A549 (cell line): Measurements from ENCODE around the gene SLC30A3. TPM values are rescaled to one million over a fixed set of nuclear protein-coding genes. Genes with fewer than 3 reads are reported as not detected.

Experiments
- ATAC-seq, 2 experiments: fragments of 200-7000 bp in 1 of 2; fragments of >200 bp in 1 of 2; cut with Nextera tagmentation in 1 of 2; cut with Tn5 transposase in 1 of 2; 3 replicates each; pipeline versions ENCODE4 v1.8.0 to v1.9.1; 2018 to 2020; ENCODE audit warnings: mild to moderate bottlenecking in 1 of 2, moderate library complexity in 1 of 2
- CTCF ChIA-PET: fragments of 300-600 bp; sonication (Branson Sonifier 250); formaldehyde crosslinking; extraction: SDS; loops from one replicate; lab custom pipeline; 2021; ENCODE audit warnings: antibody characterized with exemption, inconsistent platforms; lab: Yijun Ruan, JAX
- POLR2A ChIA-PET: fragments of 350-600 bp; formaldehyde crosslinking; extraction: SDS; loops from one replicate; lab custom pipeline; 2021; ENCODE audit warnings: antibody characterized with exemption, inconsistent platforms; lab: Yijun Ruan, JAX
- DNase-seq, 2 experiments: peaks; one replicate each; pipeline versions ENCODE4 v3.0.0 to v3.0.0-alpha.2; 2011 to 2016; ENCODE audit warnings: low read depth in 1 of 2, low spot score in 1 of 2
- FAIRE-seq: peaks from 2 replicates; lab custom pipeline; 2011; peaks lifted over from hg19 to GRCh38; lab: Jason Lieb, UNC
- H3K27ac ChIP-seq, 2 experiments: fragments of >200 bp; sonication (Bioruptor Twin); formaldehyde crosslinking; 3 replicates each; pipeline ENCODE4 v1.5.1; 2016 to 2017
- H3K4me1 ChIP-seq: fragments of >200 bp; sonication (Bioruptor Twin); formaldehyde crosslinking; 3 replicates; pipeline ENCODE4 v1.6.1; 2016
- H3K4me2 ChIP-seq: fragments of >200 bp; sonication (Bioruptor Twin); formaldehyde crosslinking; 3 replicates; pipeline ENCODE4 v1.6.1; 2016
- H3K4me3 ChIP-seq: fragments of >200 bp; sonication (Bioruptor Twin); formaldehyde crosslinking; 3 replicates; pipeline ENCODE4 v1.5.1; 2016
- H3K9me3 ChIP-seq: fragments of >200 bp; sonication (Bioruptor Twin); formaldehyde crosslinking; 3 replicates; pipeline ENCODE4 v1.6.1; 2016
- BHLHE40 ChIP-seq: IDR thresholded peaks from 2 replicates; pipeline ENCODE4 v1.6.1; 2012; ENCODE audit warnings: low read depth, low read length, inconsistent platforms
- CBX2 ChIP-seq: fragments of 200-600 bp; sonication (generic); IDR thresholded peaks from 2 replicates; pipeline ENCODE4 v1.6.1; 2016; ENCODE audit warnings: low read depth, mild to moderate bottlenecking, borderline replicate concordance
- CBX8 ChIP-seq: fragments of 200-600 bp; sonication (generic); IDR thresholded peaks from 2 replicates; pipeline ENCODE4 v1.6.1; 2016
- CEBPB ChIP-seq, 2 experiments: fragments of >200 bp in 1 of 2; sonication (Bioruptor Twin) in 1 of 2; formaldehyde crosslinking in 1 of 2; IDR thresholded peaks; 2 replicates each; pipeline ENCODE4 v1.6.1; 2012 to 2016
- CTCF ChIP-seq: fragments of >200 bp; sonication (Bioruptor Twin); formaldehyde crosslinking; IDR thresholded peaks from 3 replicates; pipeline ENCODE4 v1.5.1; 2016
- E2F6 ChIP-seq: IDR thresholded peaks from 2 replicates; pipeline ENCODE4 v1.6.1; 2012; ENCODE audit warnings: low read depth, borderline replicate concordance
- EHF ChIP-seq: fragments of 250-450 bp; sonication (Bioruptor Pico); IDR thresholded peaks from 2 replicates; pipeline ENCODE4 v1.5.0; 2020; ENCODE audit warnings: mild to moderate bottlenecking
- ELK1 ChIP-seq: fragments of 150-350 bp; IDR thresholded peaks from 2 replicates; pipeline ENCODE4 v1.6.1; 2014; ENCODE audit warnings: low read depth, mild to moderate bottlenecking, low read length
- FOSB ChIP-seq: fragments of 250-450 bp; sonication (Bioruptor Pico); IDR thresholded peaks from 2 replicates; pipeline ENCODE4 v1.5.0; 2020; ENCODE audit warnings: mild to moderate bottlenecking, moderate library complexity
- FOSL2 ChIP-seq, 2 experiments: fragments of 450-650 bp in 1 of 2; fragments of >200 bp in 1 of 2; sonication (Bioruptor Twin) in 1 of 2; formaldehyde crosslinking; IDR thresholded peaks; 2 replicates each; pipeline versions ENCODE4 v1.5.0 to v1.6.1; 2016 to 2020; ENCODE audit warnings: mild to moderate bottlenecking in 1 of 2, moderate library complexity in 1 of 2
- GATA3 ChIP-seq: IDR thresholded peaks from 2 replicates; pipeline ENCODE4 v1.6.1; 2012; ENCODE audit warnings: borderline replicate concordance
- HDAC2 ChIP-seq: fragments of 200-600 bp; sonication (generic); IDR thresholded peaks from 2 replicates; pipeline ENCODE4 v1.6.1; 2016
- HES2 ChIP-seq: fragments of >200 bp; sonication (Bioruptor Twin); formaldehyde crosslinking; IDR thresholded peaks from 2 replicates; pipeline ENCODE4 v1.6.1; 2016
- HEYL ChIP-seq: fragments of 250-450 bp; sonication (Bioruptor Pico); IDR thresholded peaks from 2 replicates; pipeline ENCODE4 v1.8.0; 2021; ENCODE audit warnings: mild to moderate bottlenecking, moderate library complexity
- JUNB ChIP-seq: fragments of >200 bp; sonication (Bioruptor Twin); formaldehyde crosslinking; IDR thresholded peaks from 2 replicates; pipeline ENCODE4 v1.6.1; 2016
- KDM1A ChIP-seq: fragments of 200-600 bp; sonication (generic); IDR thresholded peaks from 2 replicates; pipeline ENCODE4 v1.6.1; 2016; ENCODE audit warnings: low read depth, mild to moderate bottlenecking
- MAFK ChIP-seq: fragments of 450-650 bp; IDR thresholded peaks from 2 replicates; pipeline ENCODE4 v1.6.1; 2014; ENCODE audit not compliant: partially characterized antibody
- MAZ ChIP-seq: fragments of 150-350 bp; IDR thresholded peaks from 2 replicates; pipeline ENCODE4 v1.6.1; 2014; ENCODE audit warnings: antibody characterized with exemption, low read depth, low read length, borderline replicate concordance
- MYC ChIP-seq: IDR thresholded peaks from 2 replicates; pipeline ENCODE4 v1.6.1; 2012; ENCODE audit warnings: mild to moderate bottlenecking, inconsistent platforms, low read length, improper control_type of control experiment, borderline replicate concordance
- NPAS2 ChIP-seq: fragments of 250-450 bp; sonication (Bioruptor Pico); IDR thresholded peaks from 2 replicates; pipeline ENCODE4 v1.8.0; 2022; ENCODE audit warnings: mild to moderate bottlenecking, moderate library complexity, borderline replicate concordance
- PHF8 ChIP-seq: fragments of 200-600 bp; sonication (generic); IDR thresholded peaks from 2 replicates; pipeline ENCODE4 v1.6.1; 2016; ENCODE audit warnings: low read depth, mild to moderate bottlenecking, antibody characterized with exemption, moderate library complexity, borderline replicate concordance
- RAD21 ChIP-seq, 2 experiments: fragments of >200 bp in 1 of 2; sonication (Bioruptor Twin) in 1 of 2; formaldehyde crosslinking in 1 of 2; IDR thresholded peaks in 1 of 2; conservative IDR thresholded peaks in 1 of 2; 2 replicates in 1 of 2; 3 replicates in 1 of 2; pipeline ENCODE4 v1.6.1; 2012 to 2018; ENCODE audit warnings: inconsistent platforms in 1 of 2
- REST ChIP-seq: fragments of 200-600 bp; sonication (generic); IDR thresholded peaks from 2 replicates; pipeline ENCODE4 v1.6.1; 2016; ENCODE audit warnings: antibody characterized with exemption, mild to moderate bottlenecking, moderate library complexity
- SMC3 ChIP-seq: fragments of >200 bp; sonication (Bioruptor Twin); formaldehyde crosslinking; IDR thresholded peaks from 3 replicates; pipeline ENCODE4 v1.6.1; 2018; ENCODE audit warnings: inconsistent platforms
- TP53 ChIP-seq: fragments of 250-450 bp; sonication (Bioruptor Pico); IDR thresholded peaks from 2 replicates; pipeline ENCODE4 v1.5.0; 2021; ENCODE audit warnings: mild to moderate bottlenecking, moderate library complexity
- ZSCAN20 ChIP-seq: fragments of 250-450 bp; sonication (Bioruptor Pico); IDR thresholded peaks from 2 replicates; pipeline ENCODE4 v1.8.0; 2022; ENCODE audit warnings: mild to moderate bottlenecking, moderate library complexity
- WGBS: methylation state at CpG from one replicate; pipeline ENCODE4 v1.1.6; 2017; ENCODE audit errors: missing lambda C conversion rate; 5-methylcytosine and 5-hydroxymethylcytosine counted together
- polyA plus RNA-seq, 4 experiments: library from polyadenylated mRNA; depleted of rRNA in 3 of 4; stranded (reverse); fragments of >200 nt; fragmentation: RNase III in 1 of 4; extraction: RNeasy Plus Mini Kit Qiagen cat#74134 plus additional on column Dnase treatment in 1 of 4; gene quantifications; 2 replicates in 3 of 4; 3 replicates in 1 of 4; pipeline ENCODE4 v1.2.3, GENCODE V29; 2011 to 2017

The SLC30A3 gene
- polyA plus RNA-seq, 2 of the 4 experiments (the other 2 are of a cell fraction), result 0.90 to 1.9 TPM

- Histone ChIP-seq H3K9me3 (no peaks in the 10 kb centered on the region), H3K27ac (no peak overlapping the region), H3K4me2 (no peak overlapping the region), H3K4me1 (no peaks in the 10 kb centered on the region), H3K4me3 (no peak overlapping the region)
- TF ChIP-seq MYC (no peak), FOSB (CRISPR knock-in tag) (no peak), ZSCAN20 (CRISPR knock-in tag) (no peak), HEYL (no peak), HES2 (no peak), NPAS2 (CRISPR knock-in tag) (no peak), MAFK (no peak), MAZ (no peak), EHF (CRISPR knock-in tag) (no peak), ELK1 (no peak), REST (no peak), CBX2 (no peak), CBX8 (no peak), E2F6 (no peak), JUNB (no peak), HDAC2 (no peak), SMC3 (no peak), PHF8 (no peak), RAD21 (conservative IDR thresholded peaks at IDR 0.05 in 1 of 2, IDR thresholded peaks at IDR 0.05 in 1 of 2) (no peak), TP53 (no peak)
- no peak for ATAC-seq
- DNase-seq, result no peak
- POLR2A ChIA-PET, result no interaction called here
- no peak for FAIRE-seq
- CTCF ChIA-PET, result interaction anchor here (0.8 to 5.6 kb wide), 7 partner anchors 11 to 141 kb away, joined by 3 to 45 read pairs (median 5); partner anchors contain the start of gene CAD
- WGBS, result 94% methylated on average over 8 of the region's 8 CpGs
Observed at GRCh38 chr2:27238976-27239375, 23.9 kb downstream of the SLC30A3 start.

GRCh38 chr2:27237341-27237945 lies 25.4 kb downstream of the SLC30A3 start:
- no peak for ATAC-seq
- no peak for FAIRE-seq

More at GRCh38 chr2:27237341-27237945, 25.4 kb downstream of the SLC30A3 start:
- no peak for DNase-seq
- Histone ChIP-seq H3K9me3 (no peaks in the 10 kb centered on the region), H3K4me3 (no peak overlapping the region), H3K4me1 (no peaks in the 10 kb centered on the region), H3K4me2 (no peak overlapping the region), H3K27ac (no peak overlapping the region)
- WGBS, result 98% methylated on average over 14 of the region's 15 CpGs
- ChIA-PET POLR2A (no interaction called here), CTCF (interaction anchor here (0.8 to 5.6 kb wide), 8 partner anchors 9 to 140 kb away, joined by 3 to 45 read pairs (median 6); no protein-coding TSS in a partner anchor)
- TF ChIP-seq KDM1A, result no peak
- TF ChIP-seq CEBPB (IDR thresholded peaks at IDR 0.05), result no peak
- no peak for TF ChIP-seq BHLHE40
- no peak for TF ChIP-seq MAZ
- TF ChIP-seq GATA3, result no peak
- no peak for TF ChIP-seq HES2
- no peak for TF ChIP-seq HDAC2
- TF ChIP-seq REST, result no peak
- TF ChIP-seq CTCF, result no peak
- TF ChIP-seq FOSL2 (IDR thresholded peaks at IDR 0.05), result no peak
- TF ChIP-seq FOSL2 (CRISPR knock-in tag; IDR thresholded peaks at IDR 0.05), result no peak
- TF ChIP-seq, all 56 proteins: peak for 0
